HG03196 (cell line): Measurements from ENCODE around the gene KCNQ5.

Source experiments
- ATAC-seq: cut with Tn5 transposase; IDR thresholded peaks from one replicate; pipeline ENCODE4 v1.9.1; 2021; ENCODE audit not compliant: unreplicated experiment

Gene KCNQ5

DNA sequence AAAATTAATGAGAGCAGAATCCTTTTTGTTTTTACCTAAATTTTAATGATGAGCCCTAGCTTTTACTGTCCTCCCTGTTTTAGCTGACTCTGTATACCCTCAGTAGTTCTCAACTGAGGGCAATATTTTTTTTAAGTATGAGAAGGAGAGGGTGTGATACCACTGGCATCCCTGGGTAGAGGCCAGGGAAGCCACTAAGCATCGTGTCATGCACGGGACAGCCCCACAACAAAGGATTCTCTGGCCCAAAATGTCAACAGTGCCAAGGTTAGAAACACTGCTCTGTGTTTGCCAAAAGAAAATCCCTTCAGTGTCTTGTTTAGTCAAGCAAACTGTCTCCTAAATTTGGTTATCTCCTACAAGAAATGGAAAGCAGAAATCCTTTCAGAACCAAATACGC is 210.4 kb downstream of the KCNQ5 start:
- no peak for ATAC-seq

DNA sequence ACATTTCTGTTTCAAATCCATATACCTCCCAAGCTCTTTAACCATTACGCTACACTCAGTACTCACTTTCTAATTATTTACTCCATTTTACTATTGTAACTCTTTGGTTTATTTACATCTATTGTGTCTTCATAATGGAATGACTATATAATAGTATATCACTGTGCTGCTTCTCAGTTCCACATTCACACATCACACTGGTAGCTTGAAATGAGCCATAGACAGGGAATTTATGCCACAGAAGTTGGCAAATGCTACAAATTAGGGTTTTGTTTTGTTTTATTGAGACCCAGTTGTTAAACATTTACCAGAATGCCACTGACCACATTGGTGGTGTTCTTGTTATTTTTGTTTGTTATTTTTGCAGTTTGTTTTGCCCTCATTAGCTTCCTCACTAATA is 213.9 kb downstream of the KCNQ5 start:
- ATAC-seq = no peak

DNA sequence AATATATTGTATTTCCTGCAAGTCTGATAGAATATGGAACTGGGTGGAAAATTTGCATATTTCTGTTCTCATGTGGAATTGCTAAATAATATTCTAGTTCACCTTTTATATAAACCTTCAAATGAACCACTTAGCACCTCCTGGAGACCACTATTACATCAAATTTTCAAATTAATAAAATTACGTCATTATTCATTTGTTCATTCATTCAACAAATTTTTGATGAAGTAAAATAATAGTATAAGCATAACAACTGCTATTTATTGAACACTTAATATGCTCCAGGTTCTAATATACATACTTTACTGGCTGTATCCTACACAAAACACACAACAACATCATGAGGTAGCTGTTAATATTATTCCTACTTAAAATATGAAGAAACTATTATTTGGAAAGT is 215.1 kb downstream of the KCNQ5 start:
- ATAC-seq = no peak

DNA sequence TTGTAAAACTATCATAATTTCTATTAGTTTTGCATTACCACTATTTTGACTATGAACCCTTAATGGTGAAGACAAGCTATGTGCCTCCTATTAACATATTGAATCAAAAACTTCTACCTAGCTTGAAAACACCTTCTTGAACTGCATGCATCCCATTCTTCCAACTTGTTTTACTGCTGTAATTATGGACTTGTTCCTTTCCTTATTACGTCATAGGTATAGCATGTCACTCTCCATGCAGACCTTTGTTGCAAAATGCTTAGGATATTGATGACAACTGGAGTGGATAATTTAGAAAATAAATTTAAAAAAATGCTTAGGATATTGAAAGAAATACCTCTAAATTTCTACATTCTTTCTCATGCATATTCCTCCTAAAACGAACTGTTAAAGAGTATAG is 219.3 kb downstream of the KCNQ5 start:
- ATAC-seq = no peak

DNA sequence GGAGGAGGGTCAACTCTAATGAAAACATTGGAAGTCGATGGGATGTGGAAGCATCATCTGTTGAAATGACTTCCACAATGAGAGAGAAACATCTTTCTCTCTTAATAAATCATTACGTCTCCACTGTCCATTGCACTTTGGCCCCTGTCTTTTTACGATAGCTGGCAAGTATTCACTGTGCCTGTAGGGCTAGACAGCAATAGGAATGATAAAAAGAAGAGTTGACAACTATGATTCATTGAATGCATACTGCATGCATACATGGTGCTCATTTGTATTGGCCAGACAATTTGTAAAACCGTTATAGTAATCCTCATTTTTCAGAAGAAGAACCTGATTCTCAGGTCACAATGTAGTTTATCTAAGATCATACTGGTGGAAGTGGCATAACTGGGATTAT is 220.3 kb downstream of the KCNQ5 start:
- no peak for ATAC-seq

DNA sequence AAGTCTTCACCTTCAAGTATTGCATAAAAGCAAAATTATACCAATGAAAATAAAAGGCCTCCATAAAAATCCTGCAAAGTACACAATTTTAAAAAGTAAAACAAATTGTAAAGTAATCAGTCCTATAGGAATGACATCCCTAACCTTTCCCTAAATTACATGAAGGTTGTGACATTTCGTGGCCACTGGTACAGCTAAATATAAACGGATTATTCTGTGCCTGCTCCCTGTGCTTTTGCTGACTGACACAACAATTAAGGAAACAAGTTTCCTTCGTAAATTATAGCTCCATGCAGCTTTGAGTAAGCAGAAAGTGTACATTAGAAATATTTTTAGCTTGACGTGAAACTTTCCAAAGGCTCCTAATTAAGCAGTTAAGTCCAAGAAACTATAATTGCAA is 222.8 kb downstream of the KCNQ5 start:
- no peak for ATAC-seq

DNA sequence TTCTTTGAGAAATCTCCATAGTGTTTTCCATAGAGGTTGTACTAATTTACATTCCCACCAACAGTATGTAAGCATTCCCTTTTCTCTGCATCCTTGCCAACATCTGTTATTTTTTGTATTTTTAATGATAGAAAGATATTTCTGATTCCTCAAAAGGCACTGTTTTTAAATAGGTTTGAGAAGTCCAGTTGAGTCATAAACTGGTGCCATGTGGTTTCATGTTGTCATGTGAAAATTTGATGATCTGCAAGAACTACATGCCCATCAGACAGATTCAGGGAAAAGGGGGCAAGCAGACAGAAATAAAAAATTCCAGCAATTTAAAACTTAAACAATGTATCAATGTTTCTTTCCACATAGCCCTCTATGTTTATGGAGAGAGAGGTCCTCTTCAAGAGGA is 227.5 kb downstream of the KCNQ5 start:
- ATAC-seq = no peak

DNA sequence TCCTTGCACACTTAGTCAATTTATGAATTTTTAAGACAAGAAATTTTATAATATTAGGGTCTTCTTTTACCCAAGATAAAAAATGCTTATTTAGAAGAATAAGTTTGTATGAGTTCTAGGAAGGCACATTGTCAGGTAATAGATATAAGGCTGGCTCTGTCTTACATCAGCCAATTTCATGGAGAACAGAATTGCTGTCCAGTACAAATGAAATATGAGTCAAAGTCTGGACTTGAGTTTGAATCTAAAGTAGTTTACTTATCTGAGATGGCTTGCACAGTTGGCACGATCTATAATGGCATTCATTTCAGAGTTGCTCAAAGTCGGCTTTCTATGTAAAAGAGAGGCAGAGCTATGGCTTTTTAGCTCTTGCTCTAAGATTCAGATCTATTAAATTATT is 228.2 kb downstream of the KCNQ5 start:
- no peak for ATAC-seq

DNA sequence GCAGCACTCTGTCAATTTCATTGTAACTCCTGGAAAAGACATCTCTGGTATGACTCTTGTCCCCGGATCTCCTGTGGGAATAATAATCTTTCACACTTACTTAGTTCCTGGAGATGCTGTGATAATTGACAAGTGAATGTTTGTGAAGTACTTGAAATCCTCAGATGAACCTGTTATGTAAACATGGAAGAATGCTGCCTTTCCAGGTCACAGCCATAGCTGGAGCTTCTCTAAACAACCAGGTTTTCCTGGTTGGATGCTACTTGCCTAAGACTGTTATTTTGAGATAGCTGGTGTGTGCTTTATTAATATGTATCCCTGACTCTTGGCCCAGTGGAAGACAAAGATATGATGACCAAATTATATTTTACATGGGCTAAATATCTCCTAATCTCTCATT is 228.6 kb downstream of the KCNQ5 start:
- ATAC-seq = no peak

DNA sequence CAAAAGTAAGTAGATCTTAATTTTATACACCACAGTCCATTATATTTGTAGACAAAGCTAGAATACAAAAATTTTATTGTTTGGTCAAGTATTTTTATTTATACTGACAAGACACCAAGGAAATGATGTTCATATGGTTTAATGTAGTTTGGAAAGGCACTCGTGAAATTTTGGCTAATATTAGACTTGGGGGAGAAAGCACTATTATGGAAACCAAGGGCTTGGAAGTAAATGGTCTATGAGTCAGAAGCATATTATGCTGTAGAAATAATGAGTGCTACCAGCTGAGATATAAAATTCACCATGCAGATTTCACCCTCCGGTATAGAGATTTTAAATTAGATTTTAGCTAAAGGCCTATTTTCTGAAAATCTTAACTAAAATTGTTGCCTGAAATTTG is 233.6 kb downstream of the KCNQ5 start:
- ATAC-seq = no peak

DNA sequence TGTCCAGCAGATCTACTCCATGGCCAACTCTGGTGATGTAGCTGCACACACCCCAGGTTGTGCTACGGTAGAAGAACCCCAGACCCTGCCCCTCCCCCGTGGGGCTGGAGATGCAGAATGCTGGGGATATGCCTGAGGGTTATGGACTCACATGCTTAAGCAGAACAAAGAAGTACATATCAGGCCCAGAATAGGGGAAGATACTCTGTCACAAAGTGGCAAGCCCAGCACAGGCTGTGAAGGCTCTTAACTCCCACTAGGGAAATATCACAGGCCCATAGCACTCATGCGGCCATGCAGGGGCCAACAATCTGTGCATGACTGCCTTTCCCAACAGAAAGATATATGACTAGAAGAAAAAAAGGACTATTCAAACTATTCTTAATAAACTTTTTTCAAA is 234.9 kb downstream of the KCNQ5 start:
- no peak for ATAC-seq

DNA sequence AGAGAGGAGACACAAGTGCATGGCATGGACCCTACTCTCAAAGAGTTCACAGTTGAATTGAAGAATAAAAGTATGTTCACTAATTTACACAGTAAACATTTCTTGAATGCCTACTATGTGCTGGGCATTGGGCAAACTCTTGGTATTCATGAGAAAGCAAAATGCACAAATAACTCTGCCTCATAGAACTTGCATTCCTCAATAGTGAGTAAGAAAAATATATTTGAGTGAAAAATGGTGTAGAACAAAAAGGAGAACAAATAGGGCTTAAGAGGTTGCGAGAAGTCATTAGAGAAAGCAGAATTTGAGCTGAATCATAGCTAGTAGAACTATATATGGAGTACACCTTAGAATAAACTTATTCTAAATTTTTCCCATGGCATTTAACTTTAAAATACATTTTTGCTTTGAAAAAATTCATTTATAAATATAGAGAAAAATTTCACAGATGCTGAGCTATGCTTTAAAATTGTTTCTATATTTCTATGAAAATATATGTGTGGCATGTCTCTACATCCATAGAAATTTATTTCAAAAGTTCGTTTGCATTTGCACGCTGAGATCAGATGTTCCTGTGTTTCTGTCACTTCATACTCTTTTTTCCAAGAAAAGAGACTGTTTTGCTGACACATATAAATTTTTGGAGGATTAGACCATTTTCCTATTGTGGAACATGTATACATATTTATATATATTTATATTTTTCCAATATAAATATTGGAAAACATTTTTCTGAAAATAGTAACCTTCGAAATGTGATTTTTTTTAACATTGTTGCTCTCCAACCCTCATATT is 236.1 kb downstream of the KCNQ5 start:
- no peak for ATAC-seq

DNA sequence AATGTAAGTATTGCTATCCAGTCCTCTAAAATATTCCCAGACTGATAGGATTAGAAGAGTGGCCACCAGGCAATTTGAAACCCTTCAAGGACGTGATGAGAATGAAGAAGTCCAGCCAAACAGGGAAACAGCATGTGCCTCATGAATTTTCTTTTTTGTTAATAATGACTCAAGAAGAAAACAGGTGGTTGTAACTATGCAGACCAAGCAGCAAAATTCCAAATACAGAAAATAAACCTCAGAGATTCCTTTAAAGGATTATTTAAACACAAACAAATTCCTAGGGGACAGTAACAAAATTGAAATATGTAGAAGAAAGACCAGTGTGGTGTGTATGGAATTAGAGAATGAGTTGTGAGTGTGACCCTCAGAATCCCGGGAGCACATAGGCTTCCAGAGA is 239.2 kb downstream of the KCNQ5 start:
- no peak for ATAC-seq

DNA sequence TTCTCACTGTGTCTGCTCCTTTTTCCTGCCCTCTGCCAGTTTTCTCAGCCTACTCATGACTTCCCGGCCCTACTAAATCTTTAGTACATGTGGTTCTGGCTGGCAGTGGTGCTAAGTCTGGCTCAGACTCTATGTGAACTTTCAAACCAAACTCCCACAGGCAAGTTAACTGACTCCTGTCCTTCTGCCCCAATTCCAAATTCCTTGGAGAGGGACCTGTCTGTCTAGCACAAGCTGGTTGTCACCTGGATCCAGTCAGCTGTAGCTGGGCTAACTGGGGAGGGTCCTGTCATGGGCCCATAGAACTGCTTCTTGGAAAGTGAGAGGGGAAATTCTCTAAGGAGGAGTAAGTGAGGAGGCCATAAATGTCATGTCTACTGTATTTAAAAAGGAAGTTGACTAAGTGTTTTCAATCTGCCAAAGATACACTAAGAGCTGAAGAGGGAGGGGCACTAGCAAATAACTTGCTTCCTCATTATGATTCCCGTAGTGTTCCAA is 240.1 kb downstream of the KCNQ5 start:
- ATAC-seq = no peak

DNA sequence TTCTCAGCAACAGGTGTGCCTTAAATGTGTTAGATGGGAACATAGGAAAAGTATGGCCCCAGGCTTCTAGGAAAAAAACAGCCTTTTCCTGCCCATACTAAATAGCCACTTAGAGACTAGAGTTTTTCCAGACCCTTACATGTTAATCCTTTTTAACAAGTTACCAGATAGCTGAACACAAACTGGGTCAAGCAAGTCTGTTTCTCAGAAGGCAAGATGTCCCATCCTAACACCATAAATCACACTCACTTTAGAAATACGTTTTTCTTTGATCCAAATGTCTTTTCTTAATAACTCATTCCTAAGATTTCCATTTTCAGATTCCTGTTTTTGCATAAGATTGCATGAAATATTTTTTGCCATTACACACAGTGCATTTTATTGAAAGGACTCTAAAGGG is 241.3 kb downstream of the KCNQ5 start:
- no peak for ATAC-seq

DNA sequence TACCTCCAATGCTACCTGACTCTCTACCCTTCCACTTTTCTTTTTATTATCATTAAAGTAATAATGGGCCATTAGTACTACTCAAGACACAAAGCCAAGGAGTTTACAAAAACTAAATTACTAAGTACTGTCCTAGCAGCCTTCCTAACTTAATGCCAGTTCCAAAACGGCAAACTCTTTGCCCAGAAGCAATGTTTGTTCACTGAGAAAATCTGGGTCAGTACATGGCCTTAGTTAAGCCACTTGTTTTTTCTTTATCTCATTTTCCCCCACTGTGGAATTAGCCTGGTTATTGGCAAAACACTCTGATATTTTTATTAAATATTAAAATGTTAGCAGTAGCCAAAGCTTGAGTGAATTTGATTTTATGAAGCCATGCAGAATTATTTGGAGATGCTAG is 242.4 kb downstream of the KCNQ5 start:
- no peak for ATAC-seq

DNA sequence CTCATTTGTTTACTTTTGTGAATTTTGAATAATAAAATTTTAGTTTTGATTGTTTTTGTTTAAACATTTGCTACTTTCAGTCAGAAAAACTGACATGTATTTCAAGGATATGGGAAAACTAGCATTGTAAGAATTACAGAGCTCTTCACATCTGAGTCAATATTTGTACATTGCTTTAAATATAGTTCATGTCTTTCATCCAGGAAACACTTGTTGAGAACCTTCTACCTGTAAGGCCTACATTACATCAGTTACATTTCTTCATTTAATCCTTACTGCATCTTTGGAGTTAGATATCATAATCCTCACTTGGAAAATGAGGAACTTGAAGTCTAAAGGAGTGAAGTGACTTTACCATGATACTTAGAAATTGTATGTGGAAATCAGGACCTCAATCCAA is 242.9 kb downstream of the KCNQ5 start:
- ATAC-seq = no peak

DNA sequence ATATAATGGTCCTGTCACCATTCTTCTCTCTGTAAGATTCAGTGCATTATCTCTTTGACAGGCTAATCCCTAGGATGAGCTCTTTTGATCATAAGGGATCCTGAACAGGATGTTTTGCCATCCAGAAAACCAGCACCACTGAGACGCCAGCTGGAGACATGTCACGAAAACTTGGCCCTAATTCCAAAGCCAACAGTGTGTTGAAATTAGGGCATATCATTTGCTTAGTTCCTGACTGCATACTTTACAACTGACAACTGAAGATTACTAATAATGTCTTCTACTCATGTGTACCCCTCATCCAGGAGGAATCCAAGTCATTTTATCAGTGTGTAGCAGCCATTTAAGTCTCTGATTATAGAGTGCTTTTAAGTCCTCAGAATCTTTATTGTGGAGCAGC is 243.6 kb downstream of the KCNQ5 start:
- ATAC-seq = no peak

DNA sequence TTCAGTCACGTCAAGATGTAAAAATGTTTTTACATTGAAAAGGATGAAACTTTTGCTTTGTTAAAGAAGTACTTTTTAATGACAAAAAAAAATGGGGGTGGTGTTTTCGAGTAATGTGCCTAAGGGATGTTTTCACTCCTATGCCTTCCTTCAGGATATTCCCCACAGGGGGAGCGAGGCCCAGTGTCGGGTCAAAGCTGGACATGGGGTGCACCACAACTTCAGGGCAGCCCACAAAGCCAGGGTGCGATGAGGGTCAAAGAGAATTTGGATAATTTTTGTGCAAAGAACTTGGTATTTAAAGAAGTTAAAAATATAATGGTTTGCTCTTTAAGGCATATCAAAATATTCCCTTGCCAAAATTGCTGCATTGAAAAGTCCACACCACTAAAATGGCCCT is 247.8 kb downstream of the KCNQ5 start:
- no peak for ATAC-seq

DNA sequence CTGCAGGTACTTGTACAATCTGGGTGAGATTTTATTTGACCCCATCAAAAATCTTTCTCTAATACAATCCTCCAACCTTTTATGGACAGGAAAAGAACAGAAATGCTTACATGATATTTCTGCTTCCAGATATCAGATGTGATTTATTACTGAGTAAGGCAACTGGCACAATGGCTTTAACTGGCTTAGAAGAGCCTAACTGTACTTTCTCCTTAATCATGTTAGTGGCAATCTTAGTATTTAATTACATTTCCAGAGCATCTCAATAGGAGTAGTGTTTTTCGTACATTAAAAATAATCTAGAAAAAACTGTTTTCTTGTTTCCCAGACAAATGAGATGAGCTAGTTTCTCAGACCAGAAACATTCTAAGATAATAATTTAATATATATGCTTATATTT is 251.6 kb downstream of the KCNQ5 start:
- no peak for ATAC-seq

DNA sequence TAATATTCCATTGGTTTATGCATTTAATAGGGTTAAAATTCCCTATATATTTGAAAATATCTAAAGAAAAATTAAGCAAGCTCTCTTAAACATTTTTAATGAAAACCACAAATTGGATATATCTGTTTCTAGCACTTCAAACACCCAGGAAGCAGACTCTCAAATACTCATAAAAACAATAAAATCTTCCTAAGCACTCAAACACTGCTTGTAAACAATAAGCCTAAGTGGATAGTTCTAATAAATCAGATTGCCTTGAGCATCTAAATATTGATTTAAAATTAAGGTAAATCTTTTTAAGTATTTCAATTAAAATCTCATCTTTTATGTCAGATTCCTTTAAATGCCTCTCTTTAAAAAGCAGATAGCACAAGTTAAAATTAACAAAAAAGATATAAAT is 254.4 kb downstream of the KCNQ5 start:
- no peak for ATAC-seq

DNA sequence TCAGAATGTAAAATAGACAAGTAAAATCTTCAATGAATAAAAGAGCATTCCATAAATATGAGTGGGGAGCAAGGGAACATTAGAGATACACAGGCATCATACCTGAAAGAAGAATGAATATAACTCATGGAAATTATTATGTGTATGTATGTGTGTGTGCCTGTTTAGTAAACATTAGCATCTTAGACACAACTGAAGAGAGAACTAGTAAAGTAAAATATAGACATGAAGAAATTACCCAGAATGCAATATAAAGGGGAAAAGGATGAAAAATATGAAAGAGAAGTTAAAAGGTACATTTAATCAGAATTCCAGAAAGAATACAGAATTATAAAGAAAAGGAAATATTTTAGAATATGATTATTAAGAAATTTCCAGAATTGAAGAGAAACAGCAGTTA is 264.3 kb downstream of the KCNQ5 start:
- ATAC-seq = no peak

DNA sequence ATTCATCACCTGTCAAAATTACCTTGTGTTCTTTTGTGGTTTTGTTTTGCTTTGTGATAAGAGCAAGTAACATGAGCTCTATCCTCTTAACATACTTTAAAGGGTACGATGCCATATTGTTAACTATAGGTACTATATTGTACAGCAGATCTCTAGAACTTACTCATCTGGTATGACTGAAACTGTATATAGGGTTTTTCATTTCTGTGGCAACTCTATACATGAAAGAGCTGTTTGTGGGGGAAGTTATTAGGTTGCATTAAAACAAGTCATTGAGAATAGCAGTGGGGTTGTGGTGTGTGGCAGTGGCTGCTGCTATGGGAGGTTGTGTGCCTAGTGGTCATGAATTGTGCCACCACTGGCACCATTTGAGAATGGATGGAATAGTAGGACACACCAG is 268.4 kb downstream of the KCNQ5 start:
- no peak for ATAC-seq
